Mesangial cell (primary cell): Measurements from ENCODE around the gene SPP2. TPM values are rescaled to one million over a fixed set of nuclear protein-coding genes. Genes with fewer than 3 reads are reported as not detected.

ENCODE experiments used
- total RNA-seq: library from RNA; depleted of rRNA; stranded (reverse); fragments of >200 nt; gene quantifications from 2 replicates; pipeline ENCODE4 v1.2.3, GENCODE V29; 2015

Gene SPP2, protein sequence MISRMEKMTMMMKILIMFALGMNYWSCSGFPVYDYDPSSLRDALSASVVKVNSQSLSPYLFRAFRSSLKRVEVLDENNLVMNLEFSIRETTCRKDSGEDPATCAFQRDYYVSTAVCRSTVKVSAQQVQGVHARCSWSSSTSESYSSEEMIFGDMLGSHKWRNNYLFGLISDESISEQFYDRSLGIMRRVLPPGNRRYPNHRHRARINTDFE
- total RNA-seq: not detected in 2 replicates

DNA sequence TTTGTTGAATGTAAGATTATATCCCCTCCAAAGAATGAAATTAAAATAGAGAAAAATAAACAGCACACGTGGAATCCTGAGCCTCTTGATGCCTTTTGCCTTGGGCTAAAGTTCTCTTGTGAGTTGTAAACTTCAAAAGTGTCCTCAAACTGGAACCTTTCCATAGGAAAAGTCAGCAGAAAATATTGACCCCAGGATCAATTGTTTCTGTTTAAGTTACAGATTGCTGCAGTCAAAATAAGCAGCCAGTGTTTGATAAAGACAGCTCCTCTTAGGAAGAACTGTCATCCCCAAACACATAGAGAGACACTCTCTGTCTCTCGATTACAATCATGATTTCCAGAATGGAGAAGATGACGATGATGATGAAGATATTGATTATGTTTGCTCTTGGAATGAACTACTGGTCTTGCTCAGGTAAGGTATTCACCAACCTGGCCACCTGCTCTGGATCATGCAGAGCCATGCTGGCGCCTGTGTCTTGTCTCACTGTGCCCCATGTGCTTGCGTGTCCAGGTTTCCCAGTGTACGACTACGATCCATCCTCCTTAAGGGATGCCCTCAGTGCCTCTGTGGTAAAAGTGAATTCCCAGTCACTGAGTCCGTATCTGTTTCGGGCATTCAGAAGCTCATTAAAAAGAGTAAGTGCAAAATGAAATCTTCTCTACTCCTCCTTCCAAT, at the start of gene SPP2:
SPP2 (plus strand) TSS at position 248 of the 681 bp plus-strand sequence; CDS start at position 333, 85 bp downstream.

Other genes starting within 250 kb of the SPP2 start
- gene HJURP, start 196.2 kb upstream of the SPP2 start, total RNA-seq: 2.7 and 62.2 TPM in 2 replicates
- gene TRPM8, start 133.3 kb upstream of the SPP2 start, total RNA-seq: 0.33 and 0.38 TPM in 2 replicates